Measurements from ENCODE around the gene DLG1.
A peak's percentile ranks its signal among the peaks of the same experiment; 100 is the strongest.
"Not testable (repeated sequence)": the region's sequence is repeated elsewhere in the genome, so short reads cannot be mapped to it uniquely, and the experiment has no call there.

Gene DLG1

GRCh38 chr3:197033764-197034163 is 264.6 kb downstream of the DLG1 start:
- DNase-seq (ENCODE audit: low read depth in 1 of 2, low spot score in 1 of 2), result not testable (repeated sequence)

GRCh38 chr3:197031315-197032285 is 266.8 kb downstream of the DLG1 start:
- no peak for DNase-seq (ENCODE audit: low read depth in 1 of 2, low spot score in 1 of 2)

GRCh38 chr3:197030379-197031314 is 267.8 kb downstream of the DLG1 start:
- no peak for DNase-seq (ENCODE audit: low read depth in 1 of 2, low spot score in 1 of 2)

GRCh38 chr3:197029511-197030167 is 268.8 kb downstream of the DLG1 start, which contains the start of gene MELTF:
Gene MELTF (minus strand): TSS chr3:197029817. CDS start chr3:197029702, 115 bp downstream.
- peak; percentile 42 to 70 for DNase-seq (ENCODE audit: low read depth in 1 of 2, low spot score in 1 of 2)

GRCh38 chr3:197028728-197029510 is 269.5 kb downstream of the DLG1 start:
- DNase-seq (ENCODE audit: low read depth in 1 of 2, low spot score in 1 of 2), result no peak

- no peak for DNase-seq (ENCODE audit: low read depth in 1 of 2, low spot score in 1 of 2)
Measured at GRCh38 chr3:197027896-197028727, 270.3 kb downstream of the DLG1 start.

- DNase-seq (ENCODE audit: low read depth in 1 of 2, low spot score in 1 of 2), result no peak
Measured at GRCh38 chr3:197027151-197027895, 271.1 kb downstream of the DLG1 start.

DNA sequence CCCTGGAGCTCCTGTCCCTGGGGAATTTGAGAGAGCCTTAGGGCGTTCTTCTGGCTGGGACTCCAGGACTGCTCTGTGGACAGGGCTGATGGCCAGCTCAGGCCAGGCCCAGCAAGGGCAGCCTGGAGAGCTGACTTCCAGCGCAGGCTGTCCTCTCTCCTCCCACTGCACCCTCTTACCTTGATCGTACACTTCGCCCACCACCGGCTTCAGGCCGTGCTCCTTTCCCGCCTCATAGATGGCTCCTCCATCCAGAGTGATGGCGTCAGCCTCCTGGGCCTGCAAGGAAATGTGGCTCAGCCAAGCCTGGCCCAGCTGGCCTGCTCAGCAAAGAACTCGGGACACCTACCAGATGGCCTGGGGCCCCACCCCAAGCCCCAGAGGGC is 271.9 kb downstream of the DLG1 start:
- no peak for DNase-seq (ENCODE audit: low read depth in 1 of 2, low spot score in 1 of 2)

DNA sequence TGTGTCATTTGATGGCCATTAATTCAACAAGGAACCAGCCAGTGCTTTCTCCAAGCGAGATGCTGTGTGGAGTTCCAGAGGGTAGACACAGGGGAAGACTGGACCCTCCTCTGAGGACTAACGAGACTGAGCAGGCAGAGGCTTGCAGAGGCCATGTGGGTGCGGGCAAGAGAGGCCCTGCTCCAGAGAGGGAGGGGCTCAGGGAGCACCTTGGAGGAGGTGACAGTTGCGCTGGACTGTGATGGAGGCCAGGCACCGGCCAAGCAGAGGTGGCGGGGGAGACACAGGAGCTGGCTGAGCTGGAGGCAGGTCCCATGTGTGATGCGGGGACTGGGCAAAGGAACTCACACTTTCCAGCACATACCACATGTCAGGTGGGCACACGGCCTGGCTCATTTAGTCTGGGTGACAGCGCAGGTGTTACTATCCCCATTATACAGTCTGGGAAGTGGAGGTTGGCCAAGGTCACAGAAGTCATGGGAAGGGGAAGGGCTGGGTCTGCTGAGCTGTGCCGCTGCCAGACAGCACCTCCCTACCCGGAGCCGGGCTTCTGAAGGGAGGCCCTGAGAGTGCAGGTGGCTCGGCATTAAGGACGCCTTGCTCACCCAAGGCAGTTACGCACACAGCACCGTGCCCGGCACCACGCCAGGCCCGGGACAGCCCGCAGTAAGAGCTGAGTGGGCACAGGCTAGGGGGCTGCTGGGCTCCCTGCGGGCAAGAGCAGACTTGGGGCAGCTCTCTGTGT is 272.5 kb downstream of the DLG1 start:
- no peak for DNase-seq (ENCODE audit: low read depth in 1 of 2, low spot score in 1 of 2)

DNA sequence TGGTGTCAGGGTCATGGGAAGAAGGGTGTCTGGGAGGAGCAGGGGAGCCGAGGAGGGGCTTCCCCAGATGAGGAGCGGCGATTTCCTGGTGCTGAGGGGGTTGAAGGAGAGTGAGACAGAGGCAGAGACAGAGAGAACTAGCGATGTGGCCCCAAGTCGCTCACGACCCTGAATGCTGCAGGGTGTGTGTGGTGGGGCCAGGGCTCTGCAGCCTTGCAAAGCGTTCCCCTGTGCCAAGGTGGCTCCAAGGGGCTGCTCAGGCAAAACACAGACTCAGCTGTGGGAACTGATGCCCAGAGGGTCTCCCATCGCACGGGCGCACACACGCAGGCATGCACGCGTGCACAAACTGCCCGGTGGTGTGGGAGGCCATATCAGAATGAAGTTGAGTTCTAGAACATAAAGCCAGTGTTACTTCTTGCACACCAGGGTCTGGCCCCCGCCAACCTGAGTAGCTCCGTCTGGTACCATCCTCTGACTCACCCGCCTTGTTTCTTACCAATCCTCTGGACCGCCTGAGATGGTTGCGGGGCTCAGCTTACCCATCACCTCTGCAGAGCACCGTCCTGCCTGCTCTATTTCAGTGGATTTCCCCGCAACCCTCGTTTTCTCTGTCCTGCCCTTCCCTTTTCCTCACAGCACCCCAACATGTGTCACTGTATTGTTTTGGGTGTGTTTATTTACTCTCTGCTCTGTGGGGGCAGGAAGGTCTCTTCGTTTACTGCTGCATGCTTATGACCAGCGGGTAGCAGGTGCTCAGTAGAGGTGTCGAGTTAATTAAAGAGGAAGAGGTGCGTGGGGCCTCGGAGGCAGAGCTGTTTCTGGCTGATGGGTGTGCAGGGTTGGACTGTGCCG is 273.3 kb downstream of the DLG1 start:
- no peak for DNase-seq (ENCODE audit: low read depth in 1 of 2, low spot score in 1 of 2)

DNA sequence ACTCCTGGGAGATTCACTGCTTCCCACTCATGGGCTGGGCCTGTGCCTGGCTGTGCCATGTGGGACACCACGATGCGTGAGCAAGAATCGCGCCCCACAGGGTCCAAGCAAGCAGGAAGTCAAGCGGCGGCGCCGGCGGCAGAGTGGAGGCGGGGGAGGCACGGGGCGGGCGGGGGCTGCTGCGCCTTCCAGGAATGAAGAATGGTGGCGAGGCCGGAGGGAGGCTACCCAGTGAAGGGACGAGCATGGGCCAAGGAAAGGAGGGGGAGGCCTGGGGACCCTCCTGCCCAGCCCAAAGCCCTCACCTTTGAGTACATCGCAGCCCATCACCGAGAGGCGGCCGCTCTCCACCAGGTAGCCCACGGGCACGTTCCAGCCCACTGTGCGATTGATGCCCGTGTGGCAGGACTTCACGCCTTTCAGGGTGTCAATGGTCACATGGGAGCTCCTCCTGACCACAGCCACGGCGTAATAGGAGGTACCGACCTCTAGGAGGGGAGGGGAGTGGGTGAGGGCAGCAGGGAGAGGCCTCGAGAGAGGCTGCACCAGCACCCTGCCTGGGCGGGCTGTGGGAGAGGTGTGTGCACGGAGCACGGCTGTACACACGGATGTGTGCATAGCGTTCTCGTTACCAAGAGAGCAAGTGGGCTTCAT is 274.3 kb downstream of the DLG1 start:
- DNase-seq (ENCODE audit: low read depth in 1 of 2, low spot score in 1 of 2), result no peak

DNA sequence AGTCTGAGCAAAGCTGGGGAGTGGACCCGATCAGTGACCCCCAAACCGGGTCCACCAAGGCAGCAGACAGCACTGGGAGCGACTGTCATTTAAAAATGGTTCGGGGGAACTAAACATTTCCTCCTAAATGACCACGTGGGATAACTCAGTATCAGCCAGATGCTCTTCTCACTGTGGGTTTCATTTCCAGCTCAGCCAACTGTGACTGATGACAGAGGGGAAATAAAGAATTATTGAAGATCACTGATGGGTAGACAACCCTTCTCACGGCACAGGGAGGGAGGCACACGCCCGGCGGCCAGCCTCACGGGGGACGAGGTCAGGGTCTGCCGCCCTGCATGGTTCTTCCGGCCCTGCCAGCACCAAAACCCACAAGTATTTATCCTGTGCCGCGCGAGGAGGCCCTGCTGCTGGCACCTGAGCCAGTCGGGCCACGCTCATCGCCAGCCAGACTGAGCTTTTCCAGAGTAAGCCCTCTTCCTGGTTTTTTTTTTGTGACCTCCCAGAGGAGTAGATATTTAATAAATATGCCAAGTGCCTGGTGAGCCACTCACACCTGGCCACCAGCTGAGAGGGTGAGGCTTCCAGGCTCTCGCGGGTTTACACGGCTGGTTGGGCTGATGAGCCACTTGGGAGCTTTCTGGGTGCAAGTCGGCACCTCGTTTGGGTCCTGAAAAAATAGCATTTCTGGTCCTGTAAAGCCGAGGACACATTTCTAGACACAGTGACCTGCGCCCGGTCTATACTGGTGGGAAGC is 275.0 kb downstream of the DLG1 start:
- DNase-seq (ENCODE audit: low read depth in 1 of 2, low spot score in 1 of 2), result no peak

DNA sequence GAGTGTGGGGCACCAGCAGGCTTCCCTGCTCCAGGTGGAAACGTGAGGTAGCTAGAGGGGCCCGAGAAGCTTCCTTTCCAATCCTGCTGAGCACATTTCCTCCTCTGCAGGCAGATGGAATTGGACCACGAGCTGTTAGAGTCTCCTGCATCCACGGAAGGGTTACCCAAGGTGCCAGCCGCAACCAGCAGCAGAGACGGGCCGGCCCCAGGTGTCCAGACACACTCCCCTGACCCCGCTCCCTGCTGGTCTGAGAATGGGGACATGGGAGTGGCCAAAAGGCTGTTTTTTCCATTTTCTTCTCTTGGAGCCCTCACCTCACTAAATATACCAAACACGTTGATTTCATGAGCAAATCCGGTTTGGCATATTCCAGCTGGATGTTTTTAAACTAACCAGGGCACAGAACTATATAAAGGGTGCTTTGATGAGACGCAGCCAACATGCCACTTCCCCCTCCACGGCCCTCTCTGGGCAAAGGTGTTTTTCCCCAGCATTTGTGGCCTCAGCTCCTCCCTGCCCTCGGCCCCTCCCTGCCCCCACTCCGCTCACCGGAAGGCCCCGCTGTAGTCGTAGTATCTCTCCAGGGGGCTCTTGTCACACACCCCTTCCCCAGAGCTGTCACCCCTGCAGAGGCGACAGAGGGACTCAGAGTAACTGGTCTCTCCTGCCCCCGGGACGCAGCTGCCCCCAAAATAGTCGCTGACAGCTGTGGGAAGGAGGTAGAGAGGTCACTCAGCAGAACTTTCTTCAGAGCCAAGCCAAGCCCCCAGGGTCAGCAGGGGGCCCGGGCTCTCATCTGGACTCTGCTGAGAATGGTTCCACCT is 275.8 kb downstream of the DLG1 start:
- no peak for DNase-seq (ENCODE audit: low read depth in 1 of 2, low spot score in 1 of 2)

DNA sequence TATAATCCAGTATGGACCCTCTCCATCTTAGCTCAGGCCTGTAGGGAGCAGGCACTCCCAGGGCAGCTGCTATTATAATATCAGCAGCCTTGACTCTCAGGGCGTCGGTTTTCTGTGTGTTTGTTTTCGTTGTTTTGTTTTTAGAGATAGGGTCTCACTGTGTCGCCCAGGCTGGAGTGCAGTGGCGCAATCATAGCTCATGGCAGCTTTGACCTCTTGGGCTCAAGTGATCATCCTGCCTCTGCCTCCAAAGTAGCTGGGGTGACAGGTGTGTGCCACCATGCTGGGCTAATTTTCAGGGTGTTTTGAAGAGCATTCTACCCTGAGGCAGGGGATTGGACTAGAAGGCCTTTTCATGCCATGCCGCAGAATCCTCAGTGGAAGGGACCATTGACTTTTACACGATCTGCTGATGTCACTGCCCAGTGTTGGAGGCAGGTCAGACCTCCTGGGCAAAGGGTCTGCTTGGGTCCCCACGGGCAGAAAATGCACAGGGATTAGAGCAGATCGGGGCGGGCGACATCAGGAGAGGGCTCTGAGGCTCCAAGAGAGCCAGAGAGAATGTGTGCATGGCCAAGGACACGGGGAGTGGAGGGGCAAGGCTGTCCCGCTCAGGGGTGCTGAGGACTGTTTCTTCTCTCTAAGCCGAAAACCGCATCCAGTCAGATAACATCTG is 276.5 kb downstream of the DLG1 start:
- DNase-seq (ENCODE audit: low read depth in 1 of 2, low spot score in 1 of 2), result no peak
